ENCODE results near the gene DEPDC5.

DEPDC5 gene

GRCh38 chr22:31911565-31912406 lies 158.0 kb downstream of the DEPDC5 start:
- peak in 2 of 10 donors; percentile 14 to 75 for DNase-seq
- intact Hi-C loops (cut with DNase I) = no loop called here

- DNase-seq = no peak
- intact Hi-C loops (cut with DNase I) = no loop called here
These were observed 158.6 kb downstream of the DEPDC5 start for GRCh38 chr22:31912407-31912743.

GRCh38 chr22:31915586-31915985 lies 161.8 kb downstream of the DEPDC5 start:
- intact Hi-C loops (cut with DNase I) = no loop called here
- DNase-seq = peak in 2 of 10 donors; percentile 34 to 48

GRCh38 chr22:31917227-31917921 lies 163.6 kb downstream of the DEPDC5 start:
- intact Hi-C loops (cut with DNase I) = no loop called here
- peak in 6 of 10 donors; percentile 25 to 89 (median 64) for DNase-seq

GRCh38 chr22:31919730-31920129 lies 165.9 kb downstream of the DEPDC5 start:
- intact Hi-C loops (cut with DNase I) = no loop called here
- DNase-seq = peak in 1 of 10 donors; percentile 8

- intact Hi-C loops (cut with DNase I) = no loop called here
- peak in 2 of 10 donors; percentile 22 to 52 for DNase-seq
These were observed 166.5 kb downstream of the DEPDC5 start for GRCh38 chr22:31920306-31920705.

- intact Hi-C loops (cut with DNase I) = no loop called here
- DNase-seq = peak in 2 of 10 donors; percentile 2 to 35
These were observed 167.3 kb downstream of the DEPDC5 start for GRCh38 chr22:31921106-31921505.

GRCh38 chr22:31922534-31922933 lies 168.7 kb downstream of the DEPDC5 start:
- intact Hi-C loops (cut with DNase I) = no loop called here
- DNase-seq = peak in 2 of 10 donors; percentile 4 to 8

GRCh38 chr22:31923136-31923535 lies 169.3 kb downstream of the DEPDC5 start:
- DNase-seq = peak in 1 of 10 donors; percentile 67
- intact Hi-C loops (cut with DNase I) = no loop called here

- intact Hi-C loops (cut with DNase I) = no loop called here
- DNase-seq = peak in 3 of 10 donors; percentile 3 to 46 (median 34)
These were observed 169.9 kb downstream of the DEPDC5 start for GRCh38 chr22:31923747-31924146.

GRCh38 chr22:31925056-31925455 lies 171.2 kb downstream of the DEPDC5 start:
- no peak for DNase-seq
- intact Hi-C loops (cut with DNase I) = no loop called here

GRCh38 chr22:31926024-31926423 lies 172.2 kb downstream of the DEPDC5 start:
- DNase-seq = peak in 2 of 10 donors; percentile 53 to 73
- intact Hi-C loops (cut with DNase I) = no loop called here

- intact Hi-C loops (cut with DNase I) = no loop called here
These were observed 173.2 kb downstream of the DEPDC5 start for GRCh38 chr22:31926969-31927368.

GRCh38 chr22:31927562-31927961 lies 173.7 kb downstream of the DEPDC5 start:
- peak in 3 of 10 donors; percentile 2 to 34 (median 5) for DNase-seq
- intact Hi-C loops (cut with DNase I) = no loop called here

More at GRCh38 chr22:31926969-31927368, 173.2 kb downstream of the DEPDC5 start:
- DNase-seq = peak in 9 of 10 donors; percentile 57 to 97 (median 87)

- intact Hi-C loops (cut with DNase I) = no loop called here
- DNase-seq = peak in 6 of 10 donors; percentile 36 to 92 (median 62)
These were observed 175.5 kb downstream of the DEPDC5 start for GRCh38 chr22:31929167-31929930.

GRCh38 chr22:31932863-31933262 lies 179.0 kb downstream of the DEPDC5 start:
- peak in 2 of 10 donors; percentile 19 to 41 for DNase-seq
- intact Hi-C loops (cut with DNase I) = no loop called here

- peak in 1 of 10 donors; percentile 7 for DNase-seq
- intact Hi-C loops (cut with DNase I) = no loop called here
These were observed 179.6 kb downstream of the DEPDC5 start for GRCh38 chr22:31933406-31933805.

- intact Hi-C loops (cut with DNase I) = no loop called here
- DNase-seq = peak in 2 of 10 donors; percentile 50 to 65
These were observed 180.1 kb downstream of the DEPDC5 start for GRCh38 chr22:31933816-31934482.

- intact Hi-C loops (cut with DNase I) = no loop called here
- DNase-seq = peak in 2 of 10 donors; percentile 66 to 73
These were observed 182.3 kb downstream of the DEPDC5 start for GRCh38 chr22:31935961-31936635.

Data from posterior cingulate gyrus (tissue), 11 donors.